ENCODE results near the gene BSDC1. TPM values are rescaled to one million over a fixed set of nuclear protein-coding genes. Genes with fewer than 3 reads are reported as not detected.
A peak's percentile ranks its signal among the peaks of the same experiment; 100 is the strongest.

BSDC1 gene
- total and polyA plus RNA-seq, 10 donors: 18.4 to 95.8 (median 66.8) TPM

GRCh38 chr1:32372149-32372756 lies 22.0 kb downstream of the BSDC1 start:
- DNase-seq: no peak
- Histone ChIP-seq H3K4me3 (no peak overlapping the region), H3K27me3 (replicated peaks in 1 of 7) (no peaks in the 10 kb centered on the region), H3K27ac (peak overlapping the region in 1 of 8 donors; percentile 21), H3K36me3 (peaks cover 7 to 100% (median 82%) of the 10 kb centered on the region in 6 donors), H3K4me1 (peaks cover 3 to 26% (median 16%) of the 10 kb centered on the region in 6 donors), H3K9me3 (no peaks in the 10 kb centered on the region)
- WGBS, 5 donors: 45 to 61% (median 56%) methylated on average over 5 of the region's 5 CpGs
- intact Hi-C loops (cut with DNase I; ENCODE audit: low total_unique reads): no loop called here
- TF ChIP-seq POLR2A (IDR thresholded peaks at IDR 0.05) (no peak), POLR2AphosphoS5 (IDR thresholded peaks at IDR 0.05) (peak in 2 of 3 donors; percentile 33 to 68), CTCF (IDR thresholded peaks at IDR 0.05 in 8 of 11, conservative IDR thresholded peaks at IDR 0.05 in 3 of 11) (peak in 9 of 11 experiments; percentile 8 to 55 (median 30))

- no peak for DNase-seq
- H3K27ac ChIP-seq: no peak overlapping the region
- peaks cover 5 to 100% (median 73%) of the 10 kb centered on the region in 6 donors for H3K36me3 ChIP-seq
- no peaks in the 10 kb centered on the region for H3K9me3 ChIP-seq
- intact Hi-C loops (cut with DNase I; ENCODE audit: low total_unique reads): no loop called here
- WGBS, 5 donors: 96 to 98% (median 96%) methylated on average over 7 of the region's 7 CpGs
- H3K27me3 ChIP-seq (replicated peaks in 1 of 7): no peaks in the 10 kb centered on the region
- H3K4me3 ChIP-seq: no peak overlapping the region
- peaks cover 3 to 16% (median 14%) of the 10 kb centered on the region in 6 donors for H3K4me1 ChIP-seq
- TF ChIP-seq POLR2A (IDR thresholded peaks at IDR 0.05): no peak
- no peak for TF ChIP-seq CTCF (IDR thresholded peaks at IDR 0.05 in 8 of 11, conservative IDR thresholded peaks at IDR 0.05 in 3 of 11)
- TF ChIP-seq POLR2AphosphoS5 (IDR thresholded peaks at IDR 0.05): no peak
Measured at GRCh38 chr1:32367912-32368635, 26.2 kb downstream of the BSDC1 start.

GRCh38 chr1:32365445-32365844 lies 28.8 kb downstream of the BSDC1 start:
- Histone ChIP-seq H3K27me3 (replicated peaks in 1 of 7) (peaks cover 0 to 17% (median 0%) of the 10 kb centered on the region in 7 donors), H3K27ac (no peak overlapping the region), H3K4me1 (peaks cover 8 to 26% (median 18%) of the 10 kb centered on the region in 6 donors), H3K9me3 (no peaks in the 10 kb centered on the region), H3K36me3 (peaks cover 5 to 88% (median 57%) of the 10 kb centered on the region in 6 donors), H3K4me3 (no peak overlapping the region)
- TF ChIP-seq CTCF (IDR thresholded peaks at IDR 0.05 in 8 of 11, conservative IDR thresholded peaks at IDR 0.05 in 3 of 11): no peak
- DNase-seq: no peak
- WGBS, 5 donors: 81 to 90% (median 85%) methylated on average over 6 of the region's 6 CpGs
- intact Hi-C loops (cut with DNase I; ENCODE audit: low total_unique reads): no loop called here

DNA sequence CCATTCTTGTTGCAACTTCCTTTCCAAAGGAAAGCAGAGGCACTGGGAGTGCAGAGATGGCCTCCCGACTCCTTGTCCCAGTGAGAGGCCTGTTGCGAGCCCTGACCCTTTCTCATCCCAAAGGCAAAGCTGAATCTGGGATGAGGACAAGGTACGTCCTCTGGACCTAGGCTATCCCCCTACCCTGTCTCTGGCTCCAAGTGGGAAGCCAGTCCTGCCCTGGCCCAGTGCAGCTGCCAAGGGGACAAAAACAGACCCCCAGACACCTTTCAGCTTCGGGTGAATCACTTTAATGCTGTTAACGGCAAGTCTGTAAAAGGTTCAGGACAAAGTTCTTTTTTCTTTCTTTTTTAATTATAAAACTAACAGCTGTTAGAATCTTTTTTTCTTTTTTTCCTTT lies 29.4 kb downstream of the BSDC1 start:
- Histone ChIP-seq H3K4me1 (peaks cover 8 to 32% (median 24%) of the 10 kb centered on the region in 6 donors), H3K4me3 (no peak overlapping the region), H3K27ac (no peak overlapping the region), H3K27me3 (replicated peaks in 1 of 7) (peaks cover 0 to 17% (median 0%) of the 10 kb centered on the region in 7 donors), H3K36me3 (peaks cover 5 to 82% (median 55%) of the 10 kb centered on the region in 6 donors), H3K9me3 (no peaks in the 10 kb centered on the region)
- WGBS, 5 donors: 91 to 96% (median 94%) methylated on average over 5 of the region's 5 CpGs
- TF ChIP-seq POLR2A (IDR thresholded peaks at IDR 0.05): no peak
- peak; percentile 21 for DNase-seq
- intact Hi-C loops (cut with DNase I; ENCODE audit: low total_unique reads): no loop called here
